Activated naive CD8-positive, alpha-beta T cell treated with anti-CD3 and anti-CD28 coated beads for 36 hours (primary cell): ENCODE measurements around the gene MFSD12. TPM values are rescaled to one million over a fixed set of nuclear protein-coding genes. Genes with fewer than 3 reads are reported as not detected.
"Not testable (repeated sequence)": the region's sequence is repeated elsewhere in the genome, so short reads cannot be mapped to it uniquely, and the experiment has no call there.

ENCODE experiments used
- DNase-seq: peaks from one replicate; pipeline ENCODE4 v3.0.0; 2021
- H3K27ac Mint-ChIP-seq: one replicate; pipeline ENCODE4 v1.8.0; 2022; ENCODE audit warnings: mild to moderate bottlenecking, moderate library complexity, mixed read lengths
- H3K27me3 Mint-ChIP-seq: one replicate; pipeline ENCODE4 v1.8.0; 2022; ENCODE audit warnings: mild to moderate bottlenecking, mixed read lengths
- H3K36me3 Mint-ChIP-seq: one replicate; pipeline ENCODE4 v1.8.0; 2021; ENCODE audit warnings: mild to moderate bottlenecking, mixed read lengths
- H3K4me1 Mint-ChIP-seq: one replicate; pipeline ENCODE4 v1.8.0; 2021; ENCODE audit warnings: mixed read lengths
- H3K4me3 Mint-ChIP-seq: one replicate; pipeline ENCODE4 v1.8.0; 2022; ENCODE audit warnings: mild to moderate bottlenecking, moderate library complexity, mixed read lengths
- H3K9me3 Mint-ChIP-seq: one replicate; pipeline ENCODE4 v1.8.0; 2022; ENCODE audit warnings: mixed read lengths
- total RNA-seq, 2 experiments: library from RNA; stranded (reverse); gene quantifications; one replicate each; pipeline ENCODE4 v1.2.3, GENCODE V29; 2021

The MFSD12 gene
- total RNA-seq, 2 experiments from 2014 or later, result 73.2 to 76.1 TPM

- DNase-seq, result no peak
- Mint-ChIP-seq H3K36me3 (no peaks in the 10 kb centered on the region), H3K9me3 (no peaks in the 10 kb centered on the region), H3K4me3 (no peak overlapping the region), H3K27ac (no peak overlapping the region), H3K27me3 (no peaks in the 10 kb centered on the region), H3K4me1 (peaks cover 2% of the 10 kb centered on the region)
Observed at GRCh38 chr19:3590991-3591659, 33.7 kb upstream of the MFSD12 start.

- H3K9me3 Mint-ChIP-seq, result no peaks in the 10 kb centered on the region
- H3K36me3 Mint-ChIP-seq, result no peaks in the 10 kb centered on the region
- H3K4me3 Mint-ChIP-seq, result no peak overlapping the region
- H3K27me3 Mint-ChIP-seq, result no peaks in the 10 kb centered on the region
- peaks cover 2% of the 10 kb centered on the region for H3K4me1 Mint-ChIP-seq
- no peak for DNase-seq
- no peak overlapping the region for H3K27ac Mint-ChIP-seq
Observed at GRCh38 chr19:3589949-3590348, 32.6 kb upstream of the MFSD12 start.

DNA sequence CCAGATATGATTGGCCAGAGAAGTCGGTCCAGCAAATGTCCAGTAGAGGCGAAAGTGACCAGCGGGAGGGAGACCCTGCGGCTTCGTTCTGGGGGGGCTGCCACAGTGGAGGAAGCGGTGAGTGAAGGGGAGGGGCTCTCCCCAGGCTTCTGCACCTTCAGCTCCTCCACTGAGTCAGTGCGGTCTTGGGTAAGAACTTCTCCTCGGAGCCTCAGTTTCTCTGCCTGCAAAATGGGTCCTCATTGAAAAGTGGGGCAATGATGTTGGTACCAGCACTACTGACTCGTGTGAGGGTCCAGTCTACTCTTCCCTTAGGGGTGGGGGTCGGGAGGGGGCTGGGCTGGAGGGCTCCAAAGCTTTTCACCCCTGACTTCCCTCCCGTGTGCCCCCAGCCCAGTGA is 32.1 kb upstream of the MFSD12 start:
- Mint-ChIP-seq H3K27ac (no peak overlapping the region), H3K36me3 (no peaks in the 10 kb centered on the region), H3K9me3 (no peaks in the 10 kb centered on the region)

DNA sequence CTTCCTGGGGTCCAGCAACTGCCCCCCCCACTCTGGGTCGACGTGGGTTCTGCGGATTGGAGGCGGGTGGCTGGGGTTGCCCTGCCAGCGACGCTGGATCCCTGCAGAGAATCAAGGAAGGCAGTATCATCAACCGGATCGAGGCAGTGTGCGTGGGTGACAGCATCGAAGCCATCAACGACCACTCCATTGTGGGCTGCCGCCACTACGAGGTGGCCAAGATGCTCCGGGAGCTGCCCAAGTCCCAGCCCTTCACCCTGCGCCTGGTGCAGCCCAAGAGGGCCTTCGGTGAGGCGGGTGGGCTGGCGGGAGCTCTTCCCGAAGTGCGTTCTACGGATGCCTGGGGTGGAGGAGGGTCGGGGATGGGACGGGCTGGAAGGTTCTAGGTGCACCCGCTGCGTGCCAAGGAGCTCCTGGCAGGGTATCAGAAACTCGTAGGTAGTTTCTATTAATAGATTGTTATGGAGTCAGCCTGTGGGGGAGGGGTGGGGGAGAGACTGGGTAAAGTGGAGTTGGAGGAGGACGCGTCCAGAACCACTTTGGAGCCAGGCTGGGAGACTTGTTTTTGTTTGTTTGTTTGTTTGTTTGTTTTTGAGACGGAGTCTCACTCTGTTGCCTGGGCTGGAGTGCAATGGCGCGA is 29.4 kb upstream of the MFSD12 start:
- no peak overlapping the region for H3K4me3 Mint-ChIP-seq
- no peaks in the 10 kb centered on the region for H3K36me3 Mint-ChIP-seq
- no peak for DNase-seq
- H3K27me3 Mint-ChIP-seq, result no peaks in the 10 kb centered on the region
- no peaks in the 10 kb centered on the region for H3K4me1 Mint-ChIP-seq
- H3K9me3 Mint-ChIP-seq, result no peaks in the 10 kb centered on the region
- H3K27ac Mint-ChIP-seq, result no peak overlapping the region

More for the DNA sequence above, 32.1 kb upstream of the MFSD12 start:
- DNase-seq, result no peak
- Mint-ChIP-seq H3K27me3 (no peaks in the 10 kb centered on the region), H3K4me3 (no peak overlapping the region), H3K4me1 (peaks cover 2% of the 10 kb centered on the region)

DNA sequence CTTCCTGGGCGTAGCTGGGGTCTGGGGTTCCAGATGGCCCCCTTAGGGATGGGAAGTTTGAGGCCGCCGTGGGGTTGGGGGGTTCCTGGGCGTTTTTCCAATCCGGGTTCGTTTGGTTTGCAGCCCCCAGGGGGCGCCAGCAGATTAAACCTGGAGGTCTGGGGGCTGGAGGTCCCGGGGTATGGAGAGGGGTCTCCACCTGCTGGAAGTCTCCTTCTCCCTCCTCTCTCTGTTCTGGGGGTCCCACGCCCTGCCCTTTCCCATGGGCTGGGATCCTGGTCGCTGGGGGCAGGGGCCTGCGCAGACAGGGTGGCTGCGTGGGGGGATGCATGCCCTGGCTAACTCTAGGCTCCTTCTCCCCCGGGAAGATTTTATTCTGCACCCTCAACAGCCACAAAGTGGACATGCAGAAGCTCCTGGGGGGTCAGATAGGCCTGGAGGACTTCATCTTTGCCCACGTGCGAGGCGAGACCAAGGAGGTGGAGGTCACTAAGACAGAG is 28.8 kb upstream of the MFSD12 start:
- Mint-ChIP-seq H3K4me1 (no peaks in the 10 kb centered on the region), H3K9me3 (no peaks in the 10 kb centered on the region), H3K27me3 (no peaks in the 10 kb centered on the region), H3K4me3 (no peak overlapping the region), H3K36me3 (no peaks in the 10 kb centered on the region), H3K27ac (no peak overlapping the region)
- DNase-seq, result peak; percentile 43

GRCh38 chr19:3585301-3586126 is 28.1 kb upstream of the MFSD12 start, which contains the start of gene GIPC3:
Gene GIPC3 (plus strand): TSS chr19:3585478. CDS start chr19:3585598, 120 bp downstream.
- Mint-ChIP-seq H3K27ac (no peak within 1 kb of the TSS), H3K9me3 (no peaks in the 10 kb centered on the region), H3K27me3 (no peaks in the 10 kb centered on the region), H3K36me3 (no peaks in the 10 kb centered on the region), H3K4me1 (no peaks in the 10 kb centered on the region), H3K4me3 (no peak within 1 kb of the TSS)
- DNase-seq, result no peak

GRCh38 chr19:3584036-3584802 is 26.8 kb upstream of the MFSD12 start:
- not testable (repeated sequence) for H3K27ac Mint-ChIP-seq

GRCh38 chr19:3581792-3582191 is 24.4 kb upstream of the MFSD12 start:
- H3K27ac Mint-ChIP-seq, H3K4me3 Mint-ChIP-seq, H3K36me3 Mint-ChIP-seq, H3K4me1 Mint-ChIP-seq, DNase-seq, H3K9me3 Mint-ChIP-seq, H3K27me3 Mint-ChIP-seq: not testable (repeated sequence)

More at GRCh38 chr19:3584036-3584802, 26.8 kb upstream of the MFSD12 start:
- not testable (repeated sequence) for H3K9me3 Mint-ChIP-seq, DNase-seq, H3K27me3 Mint-ChIP-seq, H3K36me3 Mint-ChIP-seq, H3K4me3 Mint-ChIP-seq, H3K4me1 Mint-ChIP-seq

- no peaks in the 10 kb centered on the region for H3K27me3 Mint-ChIP-seq
- no peaks in the 10 kb centered on the region for H3K9me3 Mint-ChIP-seq
- H3K36me3 Mint-ChIP-seq, result peaks cover 1% of the 10 kb centered on the region
- no peak for DNase-seq
- H3K4me1 Mint-ChIP-seq, result no peaks in the 10 kb centered on the region
- no peak overlapping the region for H3K4me3 Mint-ChIP-seq
- no peak overlapping the region for H3K27ac Mint-ChIP-seq
Observed at GRCh38 chr19:3580156-3580934, 23.0 kb upstream of the MFSD12 start.

GRCh38 chr19:3578390-3578789 is 21.0 kb upstream of the MFSD12 start:
- Mint-ChIP-seq H3K36me3 (peaks cover 11% of the 10 kb centered on the region), H3K27me3 (no peaks in the 10 kb centered on the region), H3K9me3 (no peaks in the 10 kb centered on the region), H3K27ac (no peak overlapping the region), H3K4me1 (peaks cover 4% of the 10 kb centered on the region), H3K4me3 (no peak overlapping the region)
- no peak for DNase-seq

- H3K36me3 Mint-ChIP-seq, result peaks cover 11% of the 10 kb centered on the region
- H3K27ac Mint-ChIP-seq, result no peak overlapping the region
- no peak for DNase-seq
- no peak overlapping the region for H3K4me3 Mint-ChIP-seq
- peaks cover 4% of the 10 kb centered on the region for H3K4me1 Mint-ChIP-seq
- H3K9me3 Mint-ChIP-seq, result no peaks in the 10 kb centered on the region
- H3K27me3 Mint-ChIP-seq, result no peaks in the 10 kb centered on the region
Observed at GRCh38 chr19:3577723-3578344, 20.4 kb upstream of the MFSD12 start.

DNA sequence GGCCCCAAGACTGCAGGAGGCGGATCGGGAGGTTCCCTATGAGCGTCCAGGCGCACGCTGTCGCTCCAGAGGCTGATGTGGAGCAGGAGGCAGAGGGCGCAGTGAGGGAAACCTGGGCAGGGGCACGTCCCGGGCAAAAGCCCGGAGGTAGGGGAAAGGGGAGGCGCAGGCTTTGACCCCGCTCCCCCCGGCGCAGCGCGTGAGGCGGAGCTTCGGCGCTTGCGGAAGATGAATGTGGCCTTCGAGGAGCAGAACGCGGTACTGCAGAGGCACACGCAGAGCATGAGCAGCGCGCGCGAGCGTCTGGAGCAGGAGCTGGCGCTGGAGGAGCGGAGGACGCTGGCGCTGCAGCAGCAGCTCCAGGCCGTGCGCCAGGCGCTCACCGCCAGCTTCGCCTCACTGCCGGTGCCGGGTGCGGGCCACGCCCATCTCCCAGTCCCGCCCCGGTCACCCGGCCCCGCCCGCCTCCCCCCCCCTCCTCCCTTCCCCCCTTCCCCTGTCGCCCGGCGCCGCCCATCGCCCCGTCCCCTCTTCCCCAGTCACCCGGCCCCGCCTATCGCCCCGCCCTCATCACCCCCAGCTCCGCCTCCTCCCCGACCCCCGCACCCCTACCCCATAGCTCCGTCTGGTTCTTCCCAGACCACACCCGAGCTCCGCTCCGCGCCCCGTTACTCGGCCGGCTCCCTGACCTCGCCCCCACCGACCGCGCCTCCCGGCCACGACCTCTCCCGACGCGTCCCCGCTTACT is 19.5 kb upstream of the MFSD12 start:
- no peak overlapping the region for H3K4me3 Mint-ChIP-seq
- no peaks in the 10 kb centered on the region for H3K9me3 Mint-ChIP-seq
- no peaks in the 10 kb centered on the region for H3K27me3 Mint-ChIP-seq
- H3K36me3 Mint-ChIP-seq, result peaks cover 11% of the 10 kb centered on the region
- H3K27ac Mint-ChIP-seq, result no peak overlapping the region
- no peak for DNase-seq
- H3K4me1 Mint-ChIP-seq, result peaks cover 7% of the 10 kb centered on the region

DNA sequence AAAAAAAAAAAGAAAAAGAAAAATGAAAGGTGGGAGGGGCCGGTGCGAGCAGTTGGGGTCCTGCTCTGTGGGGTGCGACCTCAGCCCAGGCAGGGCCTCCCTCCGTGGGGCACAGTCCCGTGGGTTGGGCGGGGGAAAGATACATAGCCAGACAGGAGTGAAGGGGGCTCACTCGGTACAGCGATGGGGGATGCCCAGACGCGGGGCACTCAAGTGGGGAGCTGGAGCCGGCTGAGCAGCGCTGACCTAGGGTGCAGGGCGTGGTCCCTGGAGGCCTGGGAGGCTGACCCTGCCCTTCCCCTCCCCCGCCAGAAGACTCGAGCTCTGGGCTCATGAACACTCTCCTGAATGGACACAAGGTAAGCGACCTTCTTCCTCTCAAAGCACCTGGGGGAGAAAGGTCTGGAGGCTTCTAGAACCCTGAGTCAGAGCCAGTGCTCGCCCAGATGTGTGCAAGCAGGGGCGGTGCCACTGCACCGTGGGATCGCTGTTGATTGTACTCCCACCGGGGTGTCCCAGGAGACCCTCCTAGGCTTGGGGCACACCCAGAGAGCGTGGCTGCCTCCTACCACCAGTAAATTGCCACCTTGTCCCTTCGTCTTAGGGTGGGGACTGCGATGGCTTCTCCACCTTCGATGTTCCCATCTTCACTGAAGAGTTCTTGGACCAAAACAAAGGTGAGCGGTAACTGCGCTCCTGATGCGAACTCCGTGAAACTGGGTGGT is 18.7 kb upstream of the MFSD12 start:
- peaks cover 7% of the 10 kb centered on the region for H3K4me1 Mint-ChIP-seq
- no peaks in the 10 kb centered on the region for H3K9me3 Mint-ChIP-seq
- no peak overlapping the region for H3K4me3 Mint-ChIP-seq
- peaks cover 11% of the 10 kb centered on the region for H3K36me3 Mint-ChIP-seq
- H3K27me3 Mint-ChIP-seq, result no peaks in the 10 kb centered on the region
- DNase-seq, result no peak
- H3K27ac Mint-ChIP-seq, result no peak overlapping the region
